Left ventricle myocardium inferior (tissue), 1 donor: Measurements from ENCODE around the gene EBP. TPM values are rescaled to one million over a fixed set of nuclear protein-coding genes. Genes with fewer than 3 reads are reported as not detected.

Source experiments
- DNase-seq: peaks from one replicate; pipeline ENCODE4 v3.0.0-alpha.2; 2020
- H3K27ac ChIP-seq: fragments of 200-600 bp; replicated peaks from 2 replicates; pipeline ENCODE4 v1.8.0; 2021
- H3K27me3 ChIP-seq: fragments of 200-600 bp; 2 replicates; pipeline ENCODE4 v1.8.0; 2021; ENCODE audit warnings: low read depth
- H3K36me3 ChIP-seq: fragments of 200-600 bp; 2 replicates; pipeline ENCODE4 v1.8.0; 2021
- H3K4me1 ChIP-seq: fragments of 200-600 bp; 2 replicates; pipeline ENCODE4 v1.8.0; 2021
- H3K4me3 ChIP-seq: fragments of 200-600 bp; 2 replicates; pipeline ENCODE4 v1.8.0; 2021; ENCODE audit warnings: mild to moderate bottlenecking, moderate library complexity
- H3K9me3 ChIP-seq: fragments of 200-600 bp; replicated peaks from 2 replicates; pipeline ENCODE4 v1.8.0; 2021
- intact Hi-C: fragments of 100-400 bp; cut with micrococcal nuclease; formaldehyde crosslinking; loops from one replicate; pipeline ENCODE4 v1.11.0; 2022
- total RNA-seq: library from RNA; stranded (reverse); fragmentation: NEBNext Ultra II Directional; extraction: Animal tissue kit (Norgen Biotek cat#: 25700); gene quantifications from one replicate; pipeline ENCODE4 v1.2.1, GENCODE V29; 2021
- TF ChIP-seq, protein P1 (sequence below): fragments of 200-600 bp; IDR thresholded peaks from 2 replicates; pipeline ENCODE4 v1.8.0; 2021; ENCODE audit warnings: antibody characterized with exemption, mild to moderate bottlenecking, borderline replicate concordance
- donor health status: DM: no; HTN: yes; CAD: no; lungs with severe emphysema.

The EBP gene
- total RNA-seq, 1 donor from 2014 or later, result 48.9 TPM

DNA sequence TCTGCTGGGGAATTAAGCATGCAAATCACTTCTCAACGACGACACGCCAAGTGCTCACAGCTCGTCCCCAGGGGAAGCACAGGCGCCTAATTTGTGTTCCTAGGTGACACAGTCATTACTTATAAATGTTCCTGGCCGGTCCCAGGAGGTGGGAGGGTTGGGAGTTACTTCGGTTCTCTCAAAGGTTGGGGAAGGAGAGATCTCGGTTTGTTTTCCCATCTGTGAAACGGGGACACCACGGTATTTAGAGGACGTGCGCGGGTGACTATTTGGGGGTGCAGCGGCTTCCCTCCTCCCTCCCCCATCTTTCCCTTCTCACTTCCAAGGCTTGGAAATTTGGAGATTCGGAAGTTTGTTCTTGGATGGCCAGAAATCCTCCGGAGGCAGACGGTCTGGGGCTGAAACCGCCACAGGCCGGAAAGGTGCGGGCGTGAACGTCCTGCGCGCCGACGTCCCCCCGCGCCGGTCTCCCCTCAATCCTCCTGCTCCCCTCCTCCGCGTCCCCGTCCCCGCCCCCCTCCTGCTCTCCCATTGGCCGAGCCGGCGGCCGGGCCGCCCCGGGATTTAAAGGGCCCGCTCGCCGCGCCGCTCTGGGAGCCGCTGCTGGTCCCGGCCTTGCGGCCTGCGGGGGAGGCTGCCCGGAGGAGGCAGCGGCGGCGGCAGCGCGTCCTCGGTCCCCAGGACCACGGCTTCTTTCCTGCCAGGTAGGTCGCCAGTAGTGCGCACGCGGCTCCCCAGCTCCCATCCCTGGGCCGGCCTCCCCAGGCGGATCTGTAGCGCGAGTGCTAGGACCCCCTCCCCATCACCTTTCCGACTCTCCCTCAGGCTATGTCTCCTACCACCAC, 13.0 kb upstream of the EBP start, which contains the start of gene PORCN:
PORCN (plus strand) TSS at position 593 of the 845 bp plus-strand sequence. CDS start 829 bp downstream, outside the sequence.
- peak; percentile 86 for DNase-seq
- TF ChIP-seq, protein P1, sequence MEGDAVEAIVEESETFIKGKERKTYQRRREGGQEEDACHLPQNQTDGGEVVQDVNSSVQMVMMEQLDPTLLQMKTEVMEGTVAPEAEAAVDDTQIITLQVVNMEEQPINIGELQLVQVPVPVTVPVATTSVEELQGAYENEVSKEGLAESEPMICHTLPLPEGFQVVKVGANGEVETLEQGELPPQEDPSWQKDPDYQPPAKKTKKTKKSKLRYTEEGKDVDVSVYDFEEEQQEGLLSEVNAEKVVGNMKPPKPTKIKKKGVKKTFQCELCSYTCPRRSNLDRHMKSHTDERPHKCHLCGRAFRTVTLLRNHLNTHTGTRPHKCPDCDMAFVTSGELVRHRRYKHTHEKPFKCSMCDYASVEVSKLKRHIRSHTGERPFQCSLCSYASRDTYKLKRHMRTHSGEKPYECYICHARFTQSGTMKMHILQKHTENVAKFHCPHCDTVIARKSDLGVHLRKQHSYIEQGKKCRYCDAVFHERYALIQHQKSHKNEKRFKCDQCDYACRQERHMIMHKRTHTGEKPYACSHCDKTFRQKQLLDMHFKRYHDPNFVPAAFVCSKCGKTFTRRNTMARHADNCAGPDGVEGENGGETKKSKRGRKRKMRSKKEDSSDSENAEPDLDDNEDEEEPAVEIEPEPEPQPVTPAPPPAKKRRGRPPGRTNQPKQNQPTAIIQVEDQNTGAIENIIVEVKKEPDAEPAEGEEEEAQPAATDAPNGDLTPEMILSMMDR, result no peak
- H3K27ac ChIP-seq, result peak within 1 kb of the TSS; percentile 85
- peaks cover 7% of the 10 kb centered on the region for H3K4me1 ChIP-seq
- no peaks in the 10 kb centered on the region for H3K9me3 ChIP-seq
- intact Hi-C loops, result no loop called here
- peak within 1 kb of the TSS; percentile 81 for H3K4me3 ChIP-seq
- H3K36me3 ChIP-seq, result no peaks in the 10 kb centered on the region
- H3K27me3 ChIP-seq, result no peaks in the 10 kb centered on the region

DNA sequence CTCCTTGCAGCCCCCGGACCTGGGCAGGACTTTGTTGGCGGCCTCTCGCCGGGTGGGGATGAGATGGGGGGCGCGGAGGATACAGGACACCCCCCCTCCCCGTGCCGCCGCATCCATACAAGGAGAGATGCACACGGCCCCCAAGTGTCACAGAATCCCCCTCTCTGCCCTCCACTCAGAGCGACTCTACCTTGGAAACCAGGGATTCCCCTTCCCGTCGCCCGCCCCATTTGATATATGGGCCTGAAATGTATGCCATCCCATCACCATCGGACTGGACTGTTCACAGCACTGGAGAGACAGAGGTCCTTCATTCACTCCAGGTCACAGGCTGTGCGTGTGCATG, 12.4 kb upstream of the EBP start:
- DNase-seq, result no peak
- H3K27ac ChIP-seq, result peak overlapping the region; percentile 85
- TF ChIP-seq, protein P1, result no peak
- no peaks in the 10 kb centered on the region for H3K36me3 ChIP-seq
- H3K27me3 ChIP-seq, result no peaks in the 10 kb centered on the region
- peaks cover 7% of the 10 kb centered on the region for H3K4me1 ChIP-seq
- H3K9me3 ChIP-seq, result no peaks in the 10 kb centered on the region
- intact Hi-C loops, result no loop called here
- H3K4me3 ChIP-seq, result peak overlapping the region; percentile 81

DNA sequence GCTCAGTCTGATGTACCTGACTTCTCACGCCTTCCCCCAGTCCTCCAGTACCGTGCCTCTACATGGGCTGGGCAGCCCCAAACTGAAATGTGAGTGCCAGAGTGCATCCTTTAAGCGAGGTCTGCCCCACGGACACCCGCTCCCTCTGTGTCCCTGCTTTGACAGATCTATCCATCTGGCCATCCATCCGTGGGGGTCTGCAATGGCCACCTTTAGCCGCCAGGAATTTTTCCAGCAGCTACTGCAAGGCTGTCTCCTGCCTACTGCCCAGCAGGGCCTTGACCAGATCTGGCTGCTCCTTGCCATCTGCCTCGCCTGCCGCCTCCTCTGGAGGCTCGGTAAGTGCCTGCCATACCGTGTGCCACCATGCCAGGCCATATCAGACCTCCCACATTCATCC, 12.0 kb upstream of the EBP start:
- Histone ChIP-seq H3K36me3 (peaks cover 3% of the 10 kb centered on the region), H3K27ac (no peak overlapping the region), H3K27me3 (no peaks in the 10 kb centered on the region), H3K9me3 (no peaks in the 10 kb centered on the region), H3K4me1 (peaks cover 7% of the 10 kb centered on the region), H3K4me3 (peak overlapping the region; percentile 81)
- intact Hi-C loops, result loop anchor here (5.0 kb wide), 1 partner anchor 427 kb away; no protein-coding TSS in a partner anchor
- TF ChIP-seq, protein P1, result no peak
- DNase-seq, result no peak

DNA sequence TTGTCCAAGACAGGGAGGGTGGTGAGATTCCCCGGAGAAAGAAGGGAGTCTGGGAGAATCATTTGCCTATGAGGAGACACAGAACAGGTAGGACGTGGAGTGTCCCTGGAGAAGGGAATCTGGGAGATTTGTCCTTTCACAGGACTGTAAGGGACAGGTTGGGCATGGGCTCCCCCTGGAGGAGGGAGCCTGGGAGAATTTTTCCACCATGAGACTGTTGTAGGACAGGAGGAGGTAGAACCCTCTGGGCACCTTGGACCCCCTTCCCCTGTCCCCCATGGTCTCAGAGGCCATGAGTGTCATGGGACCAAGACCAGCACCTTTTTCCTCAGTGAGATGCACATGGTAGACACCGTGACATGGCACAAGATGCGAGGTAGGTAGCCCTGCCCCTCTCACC, 10.0 kb upstream of the EBP start:
- Histone ChIP-seq H3K27ac (no peak overlapping the region), H3K4me3 (no peak overlapping the region), H3K4me1 (peaks cover 7% of the 10 kb centered on the region), H3K9me3 (no peaks in the 10 kb centered on the region), H3K27me3 (no peaks in the 10 kb centered on the region), H3K36me3 (peaks cover 7% of the 10 kb centered on the region)
- DNase-seq, result no peak
- intact Hi-C loops, result loop anchor here (5.0 kb wide), 1 partner anchor 429 kb away; no protein-coding TSS in a partner anchor
- TF ChIP-seq, protein P1, result peak; percentile 36

DNA sequence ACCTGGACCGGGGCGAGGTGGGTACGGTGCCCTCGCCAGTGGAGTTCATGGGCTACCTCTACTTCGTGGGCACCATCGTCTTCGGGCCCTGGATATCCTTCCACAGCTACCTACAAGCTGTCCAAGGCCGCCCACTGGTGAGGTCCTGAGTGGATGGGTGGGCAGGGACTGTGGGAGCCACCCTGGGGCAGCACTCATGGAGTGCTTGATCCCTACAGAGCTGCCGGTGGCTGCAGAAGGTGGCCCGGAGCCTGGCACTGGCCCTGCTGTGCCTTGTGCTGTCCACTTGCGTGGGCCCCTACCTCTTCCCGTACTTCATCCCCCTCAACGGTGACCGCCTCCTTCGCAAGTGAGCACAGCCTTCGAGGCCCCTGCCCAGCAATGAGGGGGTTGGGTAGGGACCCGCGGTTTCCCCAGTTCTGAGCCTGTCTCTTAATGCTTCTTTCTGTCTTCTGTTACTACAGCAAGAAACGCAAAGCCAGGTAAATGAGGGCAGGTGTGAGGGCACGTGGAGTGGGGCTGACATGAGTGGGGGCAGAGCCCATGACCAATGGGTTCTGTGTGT, 9.2 kb upstream of the EBP start:
- peaks cover 7% of the 10 kb centered on the region for H3K36me3 ChIP-seq
- no peak overlapping the region for H3K27ac ChIP-seq
- H3K9me3 ChIP-seq, result no peaks in the 10 kb centered on the region
- no peak overlapping the region for H3K4me3 ChIP-seq
- H3K4me1 ChIP-seq, result peaks cover 7% of the 10 kb centered on the region
- intact Hi-C loops, result loop anchor here (5.0 kb wide), 1 partner anchor 430 kb away; no protein-coding TSS in a partner anchor
- TF ChIP-seq, protein P1, result no peak
- no peak for DNase-seq
- no peaks in the 10 kb centered on the region for H3K27me3 ChIP-seq
